SK-N-MC (cell line): Measurements from ENCODE around the gene ZNF177.

ENCODE experiments used
- DNase-seq: peaks from one replicate; pipeline ENCODE4 v3.0.0-alpha.2; 2011; ENCODE audit warnings: low read depth, low spot score
- H3K27ac ChIP-seq: fragments of 200-600 bp; sonication (generic); 2 replicates; pipeline ENCODE4 v1.5.1; 2016; ENCODE audit warnings: mixed run types
- H3K36me3 ChIP-seq: fragments of 200-600 bp; sonication (generic); 2 replicates; pipeline ENCODE4 v1.6.1; 2017; ENCODE audit warnings: antibody characterized with exemption, low read length, mixed read lengths; ENCODE audit not compliant: insufficient read depth
- H3K4me3 ChIP-seq: fragments of 200-600 bp; sonication (generic); 2 replicates; pipeline ENCODE4 v1.5.1; 2016
- H3K9ac ChIP-seq: fragments of 200-600 bp; sonication (generic); 2 replicates; pipeline ENCODE4 v1.8.0; 2017; ENCODE audit warnings: mixed run types, mixed read lengths; ENCODE audit not compliant: insufficient read length
- H3K9me3 ChIP-seq: fragments of 200-600 bp; sonication (generic); 2 replicates; pipeline ENCODE4 v1.6.1; 2017; ENCODE audit warnings: low read depth, mild to moderate bottlenecking, antibody characterized with exemption, low read length, moderate library complexity, mixed read lengths
- EZH2 ChIP-seq: fragments of 200-600 bp; sonication (generic); IDR thresholded peaks from one replicate; pipeline ENCODE4 v1.6.1; 2017; ENCODE audit warnings: antibody characterized with exemption
- FOXP2 ChIP-seq: optimal IDR thresholded peaks from 2 replicates; pipeline ENCODE3; 2011; ENCODE audit warnings: mild to moderate bottlenecking, moderate library complexity; ENCODE audit not compliant: insufficient read depth; ENCODE audit errors: extremely low read length, control extremely low read depth
- POLR2AphosphoS5 ChIP-seq: IDR thresholded peaks from 2 replicates; pipeline ENCODE4 v1.6.1; 2012; ENCODE audit warnings: mild to moderate bottlenecking, low read depth, low read length, borderline replicate concordance

ZNF177 gene

DNA sequence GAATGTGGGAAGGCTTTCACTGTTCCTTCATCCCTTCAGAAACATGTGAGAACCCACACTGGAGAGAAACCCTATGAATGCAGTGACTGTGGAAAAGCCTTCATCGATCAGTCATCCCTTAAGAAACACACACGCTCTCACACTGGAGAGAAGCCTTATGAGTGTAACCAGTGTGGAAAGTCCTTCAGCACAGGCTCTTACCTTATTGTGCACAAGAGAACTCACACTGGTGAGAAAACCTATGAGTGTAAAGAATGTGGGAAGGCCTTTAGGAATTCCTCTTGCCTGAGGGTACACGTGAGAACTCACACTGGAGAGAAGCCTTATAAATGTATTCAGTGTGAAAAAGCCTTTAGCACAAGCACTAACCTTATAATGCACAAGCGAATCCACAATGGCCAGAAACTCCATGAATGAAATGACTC is 18.6 kb downstream of the ZNF177 start:
- peaks cover 22% of the 10 kb centered on the region for H3K9me3 ChIP-seq
- no peak overlapping the region for H3K27ac ChIP-seq
- TF ChIP-seq EZH2 (no peak), POLR2AphosphoS5 (no peak), FOXP2 (no peak)
- peaks cover 55% of the 10 kb centered on the region for H3K36me3 ChIP-seq
- no peak for DNase-seq
- no peak overlapping the region for H3K4me3 ChIP-seq
- no peak overlapping the region for H3K9ac ChIP-seq

DNA sequence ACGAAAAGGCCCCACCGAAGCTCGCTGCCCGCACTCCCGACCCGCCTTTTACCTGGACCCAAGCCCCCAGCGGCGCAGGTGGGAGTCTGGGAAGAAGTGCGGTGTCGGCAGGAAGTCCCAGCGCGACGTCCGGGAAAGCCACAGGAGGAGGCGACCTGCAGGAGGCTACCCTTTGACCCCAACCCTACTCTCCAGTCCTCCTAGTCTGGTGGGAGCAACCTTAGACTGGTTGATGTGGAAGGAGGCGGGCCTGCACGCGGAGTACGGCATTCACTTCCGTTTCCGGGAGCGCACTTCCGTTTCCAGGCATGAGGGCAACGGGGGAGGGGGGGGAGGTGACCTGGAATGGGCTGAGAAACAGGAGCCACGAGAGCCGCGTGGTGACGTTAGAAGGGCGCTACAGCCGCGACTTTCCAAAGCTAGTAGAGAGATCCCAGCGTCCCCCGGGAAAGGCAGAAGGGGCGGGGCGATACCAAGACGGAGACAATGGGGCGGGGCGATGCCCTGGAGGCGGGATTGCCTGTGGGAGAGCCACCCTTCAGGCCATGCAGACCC is 44.1 kb downstream of the ZNF177 start:
- Histone ChIP-seq H3K4me3 (peak overlapping the region; percentile 60), H3K36me3 (0 out of 2 replicates have a peak, but pooled peaks cover 2% of the 10 kb centered on the region), H3K27ac (no peak overlapping the region), H3K9me3 (peaks cover 7% of the 10 kb centered on the region; the same call in 1 of the 2 replicates), H3K9ac (no peak overlapping the region)
- no peak for DNase-seq
- TF ChIP-seq FOXP2 = no peak
- no peak for TF ChIP-seq POLR2AphosphoS5
- TF ChIP-seq EZH2 = no peak

DNA sequence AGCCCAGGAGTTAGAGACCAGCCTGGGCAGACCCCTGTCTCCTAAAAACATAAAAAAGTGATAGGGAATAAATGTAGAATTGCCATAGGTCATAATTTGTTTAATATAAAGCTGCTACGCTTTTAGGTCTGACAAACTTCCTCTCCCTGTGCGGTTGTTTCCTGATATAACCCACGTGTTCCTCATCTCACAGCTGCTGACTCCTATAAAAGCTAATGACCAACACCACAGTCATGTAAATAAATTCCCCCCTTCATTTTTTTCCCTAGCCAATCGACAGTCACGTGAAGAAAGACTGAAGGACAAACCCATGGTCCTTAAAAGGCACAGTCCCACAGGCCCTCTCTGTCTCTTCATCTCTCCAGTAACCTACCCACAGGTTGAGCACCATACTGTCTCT is 45.0 kb downstream of the ZNF177 start:
- DNase-seq = no peak
- Histone ChIP-seq H3K4me3 (no peak overlapping the region; the same call in 1 of the 2 replicates), H3K9ac (no peak overlapping the region), H3K36me3 (peaks cover 11% of the 10 kb centered on the region), H3K9me3 (peaks cover 14% of the 10 kb centered on the region; the same call in 1 of the 2 replicates), H3K27ac (no peak overlapping the region)
- no peak for TF ChIP-seq EZH2
- no peak for TF ChIP-seq POLR2AphosphoS5
- TF ChIP-seq FOXP2 = no peak

DNA sequence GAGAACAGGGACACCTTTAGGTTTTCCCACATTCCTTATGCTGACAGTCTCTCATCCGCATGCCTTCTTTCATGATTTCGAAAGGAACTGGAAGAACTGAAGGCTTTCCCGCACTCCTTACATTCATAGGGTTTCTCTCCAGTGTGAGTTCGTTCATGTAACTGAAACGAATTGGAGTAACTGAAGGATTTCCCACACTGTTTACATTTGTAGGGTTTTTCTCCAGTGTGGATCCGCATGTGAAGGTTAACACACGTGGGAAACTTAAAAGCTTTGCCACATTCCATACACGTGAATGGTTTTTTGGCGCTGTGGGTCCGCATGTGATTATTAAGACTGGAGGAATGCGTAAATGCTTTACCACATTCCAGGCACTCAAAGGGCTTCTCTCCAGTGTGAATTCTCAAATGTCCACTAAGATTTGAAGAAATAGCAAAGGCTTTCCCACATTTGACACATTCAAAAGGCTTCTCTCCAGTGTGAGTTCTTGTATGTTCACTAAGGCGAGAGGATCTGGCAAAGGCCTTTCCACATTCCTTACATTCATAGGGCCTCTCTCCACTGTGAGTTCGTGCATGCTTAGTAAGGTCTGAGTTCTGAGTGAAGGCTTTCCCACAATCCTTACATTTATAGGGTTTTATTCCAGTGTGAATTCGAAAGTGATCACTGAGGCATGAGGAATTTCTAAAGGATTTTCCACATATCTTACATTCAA is 50.6 kb downstream of the ZNF177 start:
- Histone ChIP-seq H3K36me3 (peaks cover 67% of the 10 kb centered on the region), H3K27ac (no peak overlapping the region), H3K9me3 (peaks cover 33% of the 10 kb centered on the region), H3K4me3 (no peak overlapping the region), H3K9ac (no peak overlapping the region)
- no peak for DNase-seq
- TF ChIP-seq FOXP2 (no peak), EZH2 (no peak), POLR2AphosphoS5 (no peak)

DNA sequence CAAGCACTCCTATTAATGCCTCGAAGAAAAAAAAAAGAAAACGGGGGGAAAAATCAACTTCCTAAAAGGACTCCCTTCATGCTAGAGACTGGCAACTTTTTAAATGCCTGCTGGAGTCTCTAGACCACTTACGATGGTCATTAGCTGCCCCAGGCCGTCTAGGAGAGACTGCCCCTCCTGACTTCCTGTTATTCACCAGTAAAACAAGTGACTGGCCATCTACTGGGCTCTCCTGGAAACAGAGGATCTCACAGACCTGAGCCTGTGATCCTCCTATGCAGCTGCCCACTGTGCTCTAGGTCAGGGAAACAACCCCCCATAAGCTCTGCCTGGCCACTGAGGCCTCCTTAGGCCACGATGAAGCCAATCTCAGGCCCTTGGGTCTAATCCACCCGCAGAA is 65.1 kb downstream of the ZNF177 start:
- no peak overlapping the region for H3K4me3 ChIP-seq
- H3K9me3 ChIP-seq = no peaks in the 10 kb centered on the region
- no peak overlapping the region for H3K9ac ChIP-seq
- peaks cover 83% of the 10 kb centered on the region for H3K36me3 ChIP-seq
- TF ChIP-seq FOXP2 = no peak
- TF ChIP-seq POLR2AphosphoS5 = no peak
- no peak for TF ChIP-seq EZH2
- no peak for DNase-seq
- H3K27ac ChIP-seq = no peak overlapping the region

DNA sequence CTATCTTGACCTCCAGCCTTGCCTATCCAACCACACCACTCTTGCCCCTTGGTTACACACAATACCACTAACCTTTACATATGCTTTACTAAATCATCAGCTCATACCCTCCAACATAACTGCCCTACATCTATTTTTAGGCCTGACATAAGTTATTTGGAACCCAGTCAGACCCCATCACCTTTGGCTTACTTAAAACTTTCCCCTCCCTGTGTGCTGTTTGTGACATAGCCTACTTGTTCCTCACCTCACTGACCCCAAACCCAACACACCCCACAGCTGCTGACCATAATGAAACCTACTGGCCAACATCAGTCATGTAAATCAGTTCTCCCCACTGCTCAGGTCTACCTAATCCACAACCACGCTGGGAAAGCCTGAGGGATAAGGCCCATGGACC is 67.6 kb downstream of the ZNF177 start:
- no peak for DNase-seq
- TF ChIP-seq EZH2 = no peak
- Histone ChIP-seq H3K4me3 (no peak overlapping the region), H3K9ac (no peak overlapping the region), H3K27ac (no peak overlapping the region), H3K9me3 (no peaks in the 10 kb centered on the region), H3K36me3 (peaks cover 69% of the 10 kb centered on the region)

DNA sequence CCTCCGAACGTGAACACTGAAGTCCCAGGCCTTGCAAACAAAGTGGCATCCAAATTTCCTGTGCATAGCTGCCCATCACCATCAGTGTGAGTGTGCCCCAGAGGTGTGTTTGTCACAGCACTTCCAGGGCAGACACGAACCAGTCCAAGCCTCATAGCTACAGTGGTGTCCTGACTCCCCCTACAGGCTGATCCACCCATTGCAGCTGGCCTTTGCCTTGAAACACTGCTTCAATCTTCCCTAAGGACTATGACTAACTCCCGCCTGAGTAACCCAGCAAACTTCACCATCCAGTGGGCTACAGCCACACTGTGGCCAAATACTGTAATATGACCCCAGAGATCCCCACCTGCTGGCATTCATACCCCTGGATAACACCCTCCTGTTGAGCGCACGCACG is 68.7 kb downstream of the ZNF177 start:
- peaks cover 59% of the 10 kb centered on the region for H3K36me3 ChIP-seq
- H3K27ac ChIP-seq = no peak overlapping the region
- DNase-seq = no peak
- no peak overlapping the region for H3K4me3 ChIP-seq
- H3K9ac ChIP-seq = no peak overlapping the region
- H3K9me3 ChIP-seq = no peaks in the 10 kb centered on the region
- no peak for TF ChIP-seq FOXP2
- TF ChIP-seq POLR2AphosphoS5 = no peak
- TF ChIP-seq EZH2 = no peak
